ENCODE data around the gene TMEM213. TPM values are rescaled to one million over a fixed set of nuclear protein-coding genes. Genes with fewer than 3 reads are reported as not detected.
A peak's percentile ranks its signal among the peaks of the same experiment; 100 is the strongest.

Gene TMEM213
- total RNA-seq, 1 experiment from 2014 or later, result 11.3 TPM

- no peak for DNase-seq
- Mint-ChIP-seq H3K27ac (ENCODE audit: unreplicated experiment) (no peak overlapping the region), H3K4me3 (ENCODE audit: low read depth, unreplicated experiment) (no peak overlapping the region), H3K27me3 (ENCODE audit: unreplicated experiment) (no peaks in the 10 kb centered on the region), H3K4me1 (ENCODE audit: low read depth, unreplicated experiment) (peaks cover 31% of the 10 kb centered on the region), H3K9me3 (ENCODE audit: low read depth, unreplicated experiment) (no peaks in the 10 kb centered on the region), H3K36me3 (ENCODE audit: insufficient read depth, unreplicated experiment) (no peaks in the 10 kb centered on the region)
- no peak for TF ChIP-seq CTCF (IDR thresholded peaks at IDR 0.05; ENCODE audit: unreplicated experiment)
- CTCF ChIA-PET, result no interaction called here
- intact Hi-C loops (cut with micrococcal nuclease; ENCODE audit: unreplicated experiment), result loop anchor here (10.0 kb wide), 1 partner anchor 193 kb away; no protein-coding TSS in a partner anchor
- BruUV-seq (replicated peaks), result no TSS peak
Measured at GRCh38 chr7:138882249-138882648, 84.5 kb downstream of the TMEM213 start.

DNA sequence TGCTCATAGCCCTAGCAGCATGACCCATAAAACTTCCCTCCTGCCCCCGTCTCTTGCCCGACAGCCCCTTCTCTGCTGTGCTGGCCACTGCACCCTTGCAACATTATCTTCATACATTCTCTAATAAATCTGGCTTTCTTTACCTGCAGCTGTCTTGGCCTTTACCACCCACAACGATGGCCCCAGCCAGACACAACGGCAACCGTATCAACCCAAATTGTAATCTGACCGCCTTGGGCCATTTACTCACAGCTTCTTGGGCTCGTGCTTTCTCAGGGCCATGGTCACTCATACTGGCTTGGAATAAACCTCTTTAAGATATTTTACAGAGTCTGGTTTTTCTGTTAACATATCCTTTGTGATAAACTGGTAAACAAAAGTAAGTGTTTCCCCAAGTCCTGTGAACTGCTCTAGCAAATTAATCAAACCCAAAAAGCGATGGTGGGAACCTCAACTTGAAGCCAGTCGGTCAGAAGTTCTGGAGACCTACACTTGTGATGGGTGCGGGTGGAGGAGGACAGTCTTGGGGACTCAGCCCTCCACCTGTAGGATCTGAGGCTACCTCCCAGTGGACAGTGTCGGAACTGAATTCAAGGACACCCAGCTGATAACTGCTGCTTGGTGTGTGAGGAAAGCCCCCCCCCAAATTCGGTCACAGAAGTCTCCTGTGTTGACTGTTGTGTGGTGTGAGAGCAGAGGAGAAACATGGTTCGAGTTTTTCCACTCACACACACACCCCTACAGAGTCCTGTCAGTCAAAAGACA, 87.8 kb downstream of the TMEM213 start:
- DNase-seq, result no peak
- intact Hi-C loops (cut with micrococcal nuclease; ENCODE audit: unreplicated experiment), result loop anchor here (1.0 to 10.0 kb wide), 2 partner anchors 95 to 189 kb away; no protein-coding TSS in a partner anchor

GRCh38 chr7:138886501-138886917, 88.7 kb downstream of the TMEM213 start:
- Mint-ChIP-seq H3K4me3 (ENCODE audit: low read depth, unreplicated experiment) (no peak overlapping the region), H3K36me3 (ENCODE audit: insufficient read depth, unreplicated experiment) (no peaks in the 10 kb centered on the region), H3K27ac (ENCODE audit: unreplicated experiment) (no peak overlapping the region), H3K4me1 (ENCODE audit: low read depth, unreplicated experiment) (peaks cover 42% of the 10 kb centered on the region), H3K27me3 (ENCODE audit: unreplicated experiment) (no peaks in the 10 kb centered on the region), H3K9me3 (ENCODE audit: low read depth, unreplicated experiment) (no peaks in the 10 kb centered on the region)
- no TSS peak for BruUV-seq (replicated peaks)
- CTCF ChIA-PET, result interaction anchor here (0.6 to 1.2 kb wide), 9 partner anchors 9 to 498 kb away, joined by 3 to 6 read pairs (median 3); no protein-coding TSS in a partner anchor
- peak; percentile 46 for TF ChIP-seq CTCF (IDR thresholded peaks at IDR 0.05; ENCODE audit: unreplicated experiment)
- intact Hi-C loops (cut with micrococcal nuclease; ENCODE audit: unreplicated experiment), result loop anchor here (1.0 to 10.0 kb wide), 2 partner anchors 94 to 188 kb away; no protein-coding TSS in a partner anchor
- DNase-seq, result peak; percentile 59

More for the DNA sequence above, 87.8 kb downstream of the TMEM213 start:
- Mint-ChIP-seq H3K4me1 (ENCODE audit: low read depth, unreplicated experiment) (peaks cover 42% of the 10 kb centered on the region), H3K4me3 (ENCODE audit: low read depth, unreplicated experiment) (no peak overlapping the region), H3K36me3 (ENCODE audit: insufficient read depth, unreplicated experiment) (no peaks in the 10 kb centered on the region), H3K9me3 (ENCODE audit: low read depth, unreplicated experiment) (no peaks in the 10 kb centered on the region), H3K27me3 (ENCODE audit: unreplicated experiment) (no peaks in the 10 kb centered on the region), H3K27ac (ENCODE audit: unreplicated experiment) (no peak overlapping the region)
- no TSS peak for BruUV-seq (replicated peaks)
- CTCF ChIA-PET, result interaction anchor here (0.8 to 1.2 kb wide), 3 partner anchors 57 to 189 kb away, joined by 3 to 5 read pairs (median 3); no protein-coding TSS in a partner anchor
- TF ChIP-seq CTCF (IDR thresholded peaks at IDR 0.05; ENCODE audit: unreplicated experiment), result no peak

GRCh38 chr7:138887085-138887710, 89.4 kb downstream of the TMEM213 start:
- Mint-ChIP-seq H3K36me3 (ENCODE audit: insufficient read depth, unreplicated experiment) (no peaks in the 10 kb centered on the region), H3K27me3 (ENCODE audit: unreplicated experiment) (no peaks in the 10 kb centered on the region), H3K9me3 (ENCODE audit: low read depth, unreplicated experiment) (no peaks in the 10 kb centered on the region), H3K27ac (ENCODE audit: unreplicated experiment) (no peak overlapping the region), H3K4me1 (ENCODE audit: low read depth, unreplicated experiment) (peaks cover 42% of the 10 kb centered on the region), H3K4me3 (ENCODE audit: low read depth, unreplicated experiment) (no peak overlapping the region)
- no peak for TF ChIP-seq CTCF (IDR thresholded peaks at IDR 0.05; ENCODE audit: unreplicated experiment)
- CTCF ChIA-PET, result interaction anchor here (0.6 to 1.2 kb wide), 8 partner anchors 8 to 498 kb away, joined by 3 to 6 read pairs (median 3); no protein-coding TSS in a partner anchor
- no peak for DNase-seq
- no TSS peak for BruUV-seq (replicated peaks)
- intact Hi-C loops (cut with micrococcal nuclease; ENCODE audit: unreplicated experiment), result loop anchor here (10.0 kb wide), 1 partner anchor 188 kb away; no protein-coding TSS in a partner anchor

Other genes starting within 250 kb of the TMEM213 start
- gene SVOPL, start 96.6 kb upstream of the TMEM213 start, total RNA-seq (2022), result 0.78 and 1.5 TPM in 2 replicates
- 5.6 and 7.7 TPM in 2 replicates for gene ATP6V0A4, start 202 bp downstream of the TMEM213 start, total RNA-seq (2022)
- 7.2 and 10.4 TPM in 2 replicates for gene KIAA1549, start 183.4 kb downstream of the TMEM213 start, total RNA-seq (2022)
- gene ZC3HAV1L, start 238.0 kb downstream of the TMEM213 start, total RNA-seq (2022), result 13.7 and 15.0 TPM in 2 replicates

Measured in Calu3 (cell line).